T-helper 2 cell treated with Interferon-gamma antibody and Interleukin-4, amounts not matched to agents 100 ng/mL and 5 ng/mL, for 36 hours (primary cell): Measurements from ENCODE around the gene MT1X. TPM values are rescaled to one million over a fixed set of nuclear protein-coding genes. Genes with fewer than 3 reads are reported as not detected.
"Not testable (repeated sequence)": the region's sequence is repeated elsewhere in the genome, so short reads cannot be mapped to it uniquely, and the experiment has no call there.

Experiments used
- intact Hi-C: fragments of 100-400 bp; cut with micrococcal nuclease; formaldehyde crosslinking; loops from one replicate; pipeline ENCODE4 v1.15.1; 2023
- total RNA-seq: library from RNA; stranded (reverse); gene quantifications from 2 replicates; pipeline ENCODE4 v1.2.3, GENCODE V29; 2022

The MT1X gene
- total RNA-seq, 1 donor from 2014 or later, result 64.6 TPM

DNA sequence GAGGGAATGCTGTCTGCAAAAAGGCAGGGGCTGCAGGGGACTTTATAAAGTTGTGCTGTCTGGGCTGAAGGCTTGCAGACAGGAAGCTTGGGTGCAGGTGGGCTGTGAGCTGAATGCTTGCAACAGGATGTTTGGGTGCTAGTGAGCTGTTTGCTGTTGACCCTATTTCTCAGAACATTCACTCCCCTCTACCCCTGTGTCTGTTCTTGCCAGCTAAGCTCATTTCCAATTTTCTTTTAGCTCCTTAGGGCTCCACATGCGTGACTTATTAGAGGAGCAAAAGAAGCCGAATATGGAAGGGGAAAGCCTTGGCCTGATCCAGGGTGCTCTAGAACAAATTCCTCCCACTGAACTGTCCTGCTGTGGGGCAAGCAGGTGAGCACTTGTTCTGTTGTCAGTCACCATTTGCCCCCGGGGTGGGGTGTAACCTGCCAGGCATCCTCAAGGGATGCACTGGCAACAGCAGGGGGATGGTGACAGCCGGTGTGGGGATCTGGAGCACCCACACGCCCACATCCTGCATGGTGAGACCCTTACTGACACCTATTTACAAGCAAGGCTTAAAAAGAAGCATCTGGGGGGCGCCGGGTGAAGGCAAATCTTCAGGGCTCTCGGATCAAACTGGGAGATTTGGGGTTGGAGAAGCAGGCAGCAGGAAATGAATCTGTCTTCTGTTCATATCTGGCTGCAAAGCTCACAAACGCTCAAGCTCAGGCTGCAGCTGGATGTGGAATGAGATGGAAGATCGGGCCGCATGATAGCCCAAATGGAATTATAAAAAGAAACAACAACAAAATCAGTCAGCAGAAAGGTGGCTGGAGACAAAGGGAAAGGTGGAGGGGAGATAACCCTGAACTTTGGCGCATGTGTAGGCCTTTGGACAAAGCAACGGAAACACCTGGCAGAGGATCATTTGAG is 26.5 kb downstream of the MT1X start:
- intact Hi-C loops, result no loop called here

DNA sequence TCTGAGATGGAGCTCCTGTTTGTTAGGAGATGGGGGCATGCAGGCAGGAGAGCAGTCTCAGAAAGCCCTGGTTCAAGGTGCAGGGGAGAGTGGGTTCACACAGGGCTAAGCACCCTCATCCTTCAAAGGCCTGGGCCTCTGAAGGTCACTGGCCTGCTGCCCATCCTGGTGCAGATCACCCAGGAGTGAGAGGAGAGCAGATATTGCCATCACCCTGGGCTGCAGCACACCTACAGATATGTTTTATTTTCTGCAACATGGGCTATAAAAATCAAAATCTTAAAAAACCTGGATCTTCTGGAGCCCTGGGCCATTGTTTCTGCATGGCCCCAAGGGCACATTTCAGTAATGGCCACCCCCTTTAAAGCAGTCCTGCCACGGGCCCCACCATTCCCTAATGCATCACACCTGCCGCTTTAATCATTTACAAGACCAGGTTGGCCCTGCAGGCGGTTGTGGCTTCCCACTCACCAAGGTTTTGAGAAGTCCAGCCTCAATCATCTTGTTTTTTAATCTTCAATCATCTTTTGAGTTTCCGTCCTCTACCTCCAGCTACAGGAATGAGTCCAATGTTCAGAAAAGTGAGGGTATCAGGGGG is 27.3 kb downstream of the MT1X start:
- intact Hi-C loops, result no loop called here

DNA sequence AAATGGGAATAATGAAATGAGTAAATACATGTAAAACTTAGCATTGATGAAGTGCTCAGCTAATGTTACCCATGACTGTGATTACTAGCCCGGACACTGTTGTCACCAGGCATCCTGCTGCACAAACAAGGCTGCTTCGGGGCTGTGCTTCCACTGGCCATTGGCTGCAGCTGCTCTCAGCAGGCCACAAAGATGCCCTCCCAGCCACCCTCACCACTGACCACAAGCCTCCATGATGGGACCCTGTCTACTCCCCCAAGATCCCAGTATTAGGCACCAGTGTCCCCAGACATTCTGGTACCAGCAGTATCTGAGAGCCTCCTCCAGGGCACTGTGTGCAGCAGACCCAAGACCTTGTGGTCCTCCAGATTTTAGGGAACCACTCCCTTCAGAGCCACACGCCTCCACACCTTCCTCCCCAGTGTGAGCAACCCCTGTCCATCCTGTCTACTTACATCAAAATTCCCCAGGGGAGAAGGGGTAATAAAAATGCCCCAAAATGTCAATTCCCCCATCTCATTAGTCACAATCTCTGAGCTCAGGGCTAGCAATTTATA is 28.0 kb downstream of the MT1X start:
- intact Hi-C loops, result no loop called here

DNA sequence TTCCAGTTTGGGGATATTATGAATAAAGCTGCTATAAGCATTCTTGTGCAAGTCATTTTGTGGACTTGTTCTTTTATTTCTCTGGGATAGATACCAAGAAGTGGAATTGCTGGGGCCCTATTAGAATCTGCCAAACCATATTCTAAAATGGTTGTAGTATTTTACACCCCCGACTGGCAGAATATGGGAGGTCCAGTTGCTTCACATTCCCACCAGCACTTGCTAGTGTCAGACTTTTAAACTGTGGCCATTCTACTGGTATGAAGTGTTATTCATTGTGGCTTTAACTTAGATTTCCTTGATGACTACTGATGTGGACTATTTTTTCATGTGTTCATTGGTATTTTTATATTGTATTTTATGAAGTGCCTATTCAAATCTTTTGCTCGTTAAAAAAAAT is 29.6 kb downstream of the MT1X start:
- intact Hi-C loops, result no loop called here

DNA sequence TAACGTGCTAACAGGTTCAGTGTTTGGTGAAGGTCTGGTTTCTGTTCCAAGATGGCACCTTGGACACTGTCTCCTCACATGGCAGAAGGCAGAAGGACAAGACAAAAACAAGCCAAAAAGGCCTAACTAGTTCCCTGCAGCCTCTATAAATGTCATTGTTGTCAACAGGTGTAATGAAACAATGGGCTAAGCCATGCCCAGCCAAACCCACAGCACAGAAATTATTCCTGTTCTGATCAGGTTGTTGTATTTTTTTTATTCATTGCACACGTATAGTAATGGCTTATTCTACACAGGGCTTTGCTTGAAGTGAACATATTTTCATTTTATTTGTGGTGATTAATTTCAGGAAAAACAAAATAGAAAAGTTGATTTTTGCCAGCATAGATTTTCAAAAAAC is 31.5 kb downstream of the MT1X start:
- intact Hi-C loops, result no loop called here

DNA sequence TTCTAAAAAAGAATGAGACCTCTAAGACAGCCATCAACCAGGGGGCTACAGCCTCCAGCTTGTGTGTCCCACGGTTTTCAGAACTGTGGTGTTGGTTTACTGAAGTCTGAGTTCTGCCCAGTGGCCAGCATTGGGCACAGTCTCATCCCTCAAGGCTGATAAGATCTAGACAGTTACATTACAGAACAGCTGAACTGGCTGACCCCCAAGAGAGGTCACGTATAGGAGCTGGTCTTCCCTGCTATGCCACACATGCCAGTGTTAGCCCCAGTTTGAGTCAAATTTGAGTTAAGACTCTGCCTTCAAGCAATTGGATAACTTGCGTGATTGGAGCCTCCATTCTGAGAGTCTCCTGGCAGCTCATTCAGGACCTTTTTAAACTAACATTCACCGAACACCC is 32.9 kb downstream of the MT1X start:
- intact Hi-C loops, result no loop called here

DNA sequence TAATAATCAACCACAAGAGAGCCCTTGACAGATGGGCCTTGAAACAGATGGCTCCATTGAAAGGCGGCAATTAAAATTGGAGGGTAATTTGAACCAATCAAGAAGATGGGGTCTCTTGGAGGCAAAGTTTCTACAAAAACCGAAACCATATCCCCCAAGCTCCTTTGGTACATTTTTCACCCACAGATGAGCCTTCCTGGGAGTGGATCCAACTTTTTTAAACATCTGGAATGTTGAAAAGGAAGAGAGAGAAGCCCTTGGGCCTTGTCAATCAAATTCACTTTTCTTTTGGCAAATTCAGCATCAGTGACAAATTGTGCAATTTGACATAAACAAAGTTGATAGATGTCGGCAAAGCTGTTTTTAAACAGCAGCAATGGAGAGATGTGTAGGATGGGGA is 34.5 kb downstream of the MT1X start:
- intact Hi-C loops, result no loop called here

DNA sequence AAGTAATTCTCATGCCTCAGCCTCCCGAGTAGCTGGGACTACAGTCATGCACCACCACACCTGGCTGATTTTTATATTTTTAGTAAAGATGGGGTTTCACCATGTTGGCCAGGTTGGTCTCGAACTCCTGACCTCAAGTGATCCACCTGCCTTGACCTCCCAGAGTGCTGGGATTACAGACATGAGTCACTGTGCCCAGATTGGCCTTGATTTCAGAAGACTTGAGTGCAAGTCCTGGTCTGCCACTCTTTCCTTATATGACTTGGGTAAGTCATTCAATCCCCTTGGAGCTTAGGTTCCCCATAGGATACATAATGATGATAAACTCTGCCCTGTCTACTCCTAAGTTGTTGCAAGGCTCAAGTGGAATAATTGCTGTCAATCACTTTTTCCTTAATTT is 35.3 kb downstream of the MT1X start:
- intact Hi-C loops, result not testable (repeated sequence)

DNA sequence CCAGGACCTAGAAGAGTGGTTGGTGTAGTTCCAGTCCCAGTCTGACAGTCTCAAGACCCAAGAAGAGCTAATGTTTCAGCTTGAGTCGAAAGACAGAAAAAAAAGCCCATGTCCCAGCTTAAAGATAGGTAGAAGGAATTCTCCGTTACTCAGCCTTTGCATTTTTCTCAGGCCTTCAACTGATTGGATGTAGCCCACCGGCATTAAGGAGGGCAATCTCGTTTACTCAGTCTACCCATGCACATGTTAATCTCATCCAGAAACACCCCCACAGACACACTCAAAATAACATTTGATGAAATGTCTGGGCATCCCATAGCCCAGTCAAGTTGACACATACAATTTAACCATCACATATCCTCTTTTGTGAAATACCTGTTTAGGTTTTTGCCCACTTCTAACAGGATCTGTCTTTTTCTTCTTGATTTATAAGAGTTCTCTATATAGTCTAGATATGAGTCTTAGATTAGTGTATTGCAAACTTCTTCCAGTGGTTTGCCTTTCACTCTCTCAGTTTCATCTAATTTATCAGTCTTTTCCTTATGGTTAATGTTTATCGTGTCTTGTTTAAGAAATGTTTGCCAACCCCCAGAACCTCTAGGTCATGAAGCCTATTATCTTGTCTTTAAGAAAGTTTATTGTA is 40.1 kb downstream of the MT1X start:
- intact Hi-C loops, result no loop called here

DNA sequence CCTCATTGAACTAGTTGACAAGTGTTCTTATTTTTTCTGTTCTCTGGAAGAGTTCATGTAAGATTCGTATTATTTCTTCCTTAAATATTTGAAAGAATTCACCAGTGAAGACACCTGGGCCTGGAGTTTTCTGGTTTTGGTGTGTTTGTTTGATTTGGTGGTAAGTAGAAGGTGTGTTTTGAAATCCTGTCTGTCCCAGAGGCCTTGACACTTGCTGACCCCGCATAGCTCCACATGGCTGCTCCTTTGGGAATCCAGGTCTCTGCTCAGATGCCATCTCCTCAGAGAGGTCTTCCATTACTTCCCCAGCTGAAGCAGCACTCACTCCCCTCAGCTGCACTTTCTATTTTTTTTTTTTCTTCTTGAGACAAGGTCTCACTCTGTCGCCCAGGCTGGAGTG is 41.9 kb downstream of the MT1X start:
- intact Hi-C loops, result no loop called here

DNA sequence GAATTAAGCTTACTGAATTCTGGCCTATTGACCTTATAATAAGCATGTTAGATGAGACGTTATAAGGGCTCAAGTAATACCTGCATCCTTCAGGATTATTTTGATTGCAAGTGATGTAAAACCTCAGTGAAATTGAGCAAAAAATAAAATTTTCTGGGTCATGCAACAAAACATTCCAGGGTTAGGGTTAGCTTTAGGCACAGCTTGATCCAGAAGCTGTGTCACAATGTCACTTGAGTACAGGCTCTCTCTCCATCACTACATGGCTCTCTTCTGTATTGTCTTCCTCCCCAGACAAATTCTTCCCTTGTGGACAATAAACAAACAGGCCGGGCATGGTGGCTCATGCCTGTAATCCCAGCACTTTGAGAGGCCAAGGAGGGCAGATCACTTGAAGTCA is 44.0 kb downstream of the MT1X start:
- intact Hi-C loops, result no loop called here

DNA sequence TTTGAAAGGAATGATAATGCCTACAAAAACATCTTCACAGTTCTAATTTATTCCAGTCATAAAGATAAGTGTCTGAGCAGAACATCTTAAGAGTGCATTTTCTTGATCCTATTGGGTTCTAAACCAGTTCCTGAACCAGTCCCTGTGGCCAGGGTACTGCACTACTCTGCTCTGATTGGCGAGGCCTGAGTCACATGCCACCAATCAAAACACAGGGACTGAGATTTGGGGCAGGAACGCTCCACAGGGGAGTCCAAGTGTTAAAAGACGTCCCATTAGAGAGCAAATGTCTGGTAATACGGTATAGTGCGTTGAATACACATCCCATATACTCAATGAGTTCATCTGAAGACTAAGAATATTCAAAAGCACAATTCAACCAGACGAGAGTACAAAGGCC is 44.7 kb downstream of the MT1X start:
- intact Hi-C loops, result no loop called here

DNA sequence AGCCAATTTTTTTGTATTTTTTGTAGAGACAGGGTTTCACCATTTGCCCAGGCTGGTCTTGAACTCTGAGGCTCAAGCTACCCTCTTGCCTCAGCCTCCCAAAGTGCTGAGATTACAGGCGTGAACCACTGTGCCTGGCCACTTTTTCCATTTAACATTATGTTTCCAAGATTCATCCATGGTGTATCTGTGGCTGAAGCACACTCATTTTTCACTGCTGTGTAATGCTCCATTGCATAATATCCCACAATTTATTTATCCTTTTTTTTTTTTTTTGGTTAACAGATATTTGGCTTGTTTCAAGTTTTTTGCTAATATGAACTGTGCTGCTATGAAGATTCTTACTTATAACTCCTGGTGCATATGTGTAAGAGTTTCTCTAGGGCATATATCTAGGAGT is 45.8 kb downstream of the MT1X start:
- intact Hi-C loops, result no loop called here

DNA sequence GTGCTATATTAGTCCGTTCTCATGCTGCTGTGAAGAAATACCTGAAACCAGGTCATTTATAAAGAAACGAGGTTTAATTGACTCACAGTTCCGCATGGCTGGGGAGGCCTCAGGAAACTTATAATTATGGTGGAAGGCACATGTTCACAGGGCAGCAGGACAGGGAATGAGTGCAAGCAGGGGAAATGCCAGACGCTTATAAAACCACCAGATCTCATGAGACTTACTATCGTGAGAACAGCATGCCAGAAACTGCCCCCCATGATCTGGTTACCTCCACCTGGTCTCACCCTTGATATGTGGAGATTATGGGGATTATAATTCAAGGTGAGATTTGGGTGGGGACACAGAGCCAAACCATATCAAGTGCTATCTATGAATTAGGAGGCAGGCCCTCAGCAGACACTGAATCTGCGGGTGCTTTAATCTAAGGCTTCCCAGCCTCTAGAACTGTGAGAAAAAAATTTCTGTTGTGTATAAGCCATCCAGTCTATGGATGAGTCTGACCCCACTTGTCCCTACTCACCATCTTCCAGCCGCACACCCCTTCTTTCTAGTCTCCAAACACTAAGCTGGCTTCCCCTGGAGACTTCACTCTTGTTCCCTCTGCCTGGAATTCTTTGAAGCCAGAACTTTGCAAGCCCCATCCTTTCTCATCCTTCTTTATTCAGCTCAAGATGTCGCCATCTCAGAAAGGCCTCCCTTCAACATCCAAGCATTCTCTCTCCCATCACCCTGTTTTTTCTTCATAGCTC is 46.9 kb downstream of the MT1X start:
- intact Hi-C loops, result loop anchor here (1.0 kb wide), 1 partner anchor 209 kb away; the partner anchor contains the start of gene BBS2

DNA sequence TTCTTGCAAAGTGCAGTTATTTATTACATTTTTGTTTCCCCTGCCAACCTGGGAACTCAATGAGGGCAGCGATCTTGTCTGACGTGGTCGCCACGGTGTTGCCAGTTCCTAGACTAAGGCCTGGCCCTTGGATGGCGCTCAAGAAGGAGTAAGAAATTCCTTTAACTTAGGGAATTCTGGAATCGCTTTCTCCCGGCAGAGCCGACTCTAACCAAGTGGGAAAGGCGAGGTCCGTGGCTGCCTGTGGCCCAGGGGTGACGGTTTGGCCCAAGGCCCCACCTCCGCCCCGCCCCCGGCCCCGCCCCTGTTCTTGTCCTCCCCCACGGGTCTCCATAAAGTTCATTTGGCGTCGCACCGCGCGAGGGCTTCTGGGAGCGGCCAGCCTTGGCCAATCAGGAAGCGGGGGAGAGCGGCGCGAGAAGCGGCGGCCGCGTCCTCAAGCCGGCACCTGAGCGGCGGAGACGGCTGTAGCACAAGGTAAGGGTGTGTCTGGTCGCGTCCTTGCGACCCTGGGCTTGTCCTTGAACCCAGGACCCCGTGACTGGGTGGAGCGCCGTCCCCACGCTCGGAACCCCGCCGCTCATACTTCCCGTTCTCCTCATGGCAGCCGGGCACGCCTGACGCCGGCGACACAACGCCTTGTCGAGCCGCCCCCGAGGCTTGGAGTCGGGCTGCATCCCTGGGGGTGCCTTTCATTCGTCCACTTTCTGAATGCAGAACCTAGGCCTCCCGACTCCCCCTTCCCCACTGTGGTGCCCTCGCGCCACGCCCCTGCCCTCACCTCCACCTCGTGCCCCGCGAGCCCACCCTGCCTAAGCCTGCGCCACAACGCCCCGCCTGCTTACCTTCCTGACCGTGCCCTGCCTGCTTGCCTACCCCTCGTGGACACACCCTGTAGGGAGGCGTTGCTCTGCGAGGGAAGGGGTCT is 47.7 kb downstream of the MT1X start, which contains the start of gene NUP93:
Gene NUP93, plus strand, starts transcription at position 395 of the 928 bp plus-strand sequence. CDS start 18,119 bp downstream, outside the sequence.
- intact Hi-C loops, result loop anchor here (1.0 to 10.0 kb wide), 6 partner anchors 27 to 279 kb away; partner anchors contain the start of genes BBS2, HERPUD1, NLRC5 and NUDT21

DNA sequence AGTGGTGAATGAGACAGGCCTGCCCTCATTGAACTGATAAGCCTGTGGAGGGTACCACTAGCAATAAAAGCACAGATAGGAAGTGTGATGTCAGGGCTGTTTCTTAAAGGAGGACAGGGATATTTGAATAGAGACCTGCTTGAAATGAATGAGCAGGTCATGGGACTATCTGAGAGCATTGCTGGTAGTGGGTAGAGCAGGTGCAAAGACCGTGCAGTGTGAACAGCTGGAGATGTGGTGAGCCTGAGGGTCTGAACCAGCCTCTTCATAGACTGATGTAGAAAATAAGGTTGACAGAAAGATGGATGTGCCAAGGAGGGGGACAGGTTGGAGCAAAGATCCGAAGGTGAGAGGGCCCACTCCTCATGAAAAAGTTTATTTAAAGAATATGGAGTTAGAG is 50.1 kb downstream of the MT1X start:
- intact Hi-C loops, result loop anchor here (5.0 to 10.0 kb wide), 2 partner anchors 50 to 202 kb away; partner anchors contain the start of gene HERPUD1

DNA sequence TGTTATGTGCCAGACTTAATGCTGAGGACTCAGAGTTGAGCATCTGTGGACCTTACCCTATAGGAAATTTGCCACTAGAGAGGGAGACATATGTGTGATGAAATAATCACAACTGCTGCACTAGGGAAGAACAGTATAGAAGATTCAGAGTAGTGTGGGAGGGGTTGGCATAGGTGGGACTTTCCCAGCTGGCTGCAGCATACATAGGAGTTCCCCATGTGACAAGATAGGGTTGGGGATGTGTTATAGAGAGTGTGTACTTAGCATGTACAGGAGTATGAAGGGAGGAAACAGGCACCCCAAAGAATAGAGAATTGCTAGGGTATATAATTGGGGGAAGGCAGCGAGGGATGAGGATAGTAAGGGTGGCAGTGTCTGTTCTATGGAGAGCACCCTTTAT is 50.6 kb downstream of the MT1X start:
- intact Hi-C loops, result loop anchor here (5.0 to 10.0 kb wide), 2 partner anchors 49 to 202 kb away; partner anchors contain the start of gene HERPUD1
